NB4 (cell line): ENCODE measurements around the gene CNTN5.

Source experiments
- DNase-seq: peaks from one replicate; pipeline ENCODE4 v3.0.0; 2010; ENCODE audit warnings: low read depth
- H3K4me3 ChIP-seq: one replicate; pipeline ENCODE4 v1.5.1; 2011; ENCODE audit warnings: mild to moderate bottlenecking, low read depth, low read length, moderate library complexity
- CTCF ChIP-seq: IDR thresholded peaks from one replicate; pipeline ENCODE4 v1.5.1; 2012; ENCODE audit warnings: low read depth, low read length
- MAX ChIP-seq: IDR thresholded peaks from 2 replicates; pipeline ENCODE4 v1.6.1; 2011; ENCODE audit warnings: low read depth, low read length
- MYC ChIP-seq: IDR thresholded peaks from 2 replicates; pipeline ENCODE4 v1.6.1; 2011; ENCODE audit warnings: low read depth, low read length
- POLR2A ChIP-seq: IDR thresholded peaks from 2 replicates; pipeline ENCODE4 v1.6.1; 2011; ENCODE audit warnings: mild to moderate bottlenecking; ENCODE audit not compliant: insufficient read length; ENCODE audit errors: extremely low read depth

The CNTN5 gene

GRCh38 chr11:99593197-99593596 lies 572.4 kb downstream of the CNTN5 start:
- TF ChIP-seq MYC, result no peak
- no peak for TF ChIP-seq POLR2A
- TF ChIP-seq MAX, result no peak
- no peak for TF ChIP-seq CTCF
- DNase-seq, result no peak
- no peak overlapping the region for H3K4me3 ChIP-seq

GRCh38 chr11:99601179-99601578 lies 580.4 kb downstream of the CNTN5 start:
- DNase-seq, result no peak
- H3K4me3 ChIP-seq, result no peak overlapping the region
- no peak for TF ChIP-seq MAX
- TF ChIP-seq MYC, result no peak
- TF ChIP-seq POLR2A, result no peak
- TF ChIP-seq CTCF, result no peak

- no peak for DNase-seq
- no peak for TF ChIP-seq MAX
- no peak for TF ChIP-seq MYC
- TF ChIP-seq POLR2A, result no peak
- no peak for TF ChIP-seq CTCF
- no peak overlapping the region for H3K4me3 ChIP-seq
Measured at GRCh38 chr11:99614352-99614751, 593.6 kb downstream of the CNTN5 start.

GRCh38 chr11:99630629-99631028 lies 609.9 kb downstream of the CNTN5 start:
- no peak for DNase-seq
- no peak overlapping the region for H3K4me3 ChIP-seq
- TF ChIP-seq POLR2A (no peak), MYC (no peak), CTCF (no peak), MAX (no peak)

GRCh38 chr11:99631618-99632017 lies 610.9 kb downstream of the CNTN5 start:
- TF ChIP-seq CTCF (no peak), MAX (no peak), MYC (no peak), POLR2A (no peak)
- DNase-seq, result no peak
- no peak overlapping the region for H3K4me3 ChIP-seq

- peak; percentile 30 for DNase-seq
- H3K4me3 ChIP-seq, result no peak overlapping the region
- TF ChIP-seq MAX, result no peak
- TF ChIP-seq CTCF, result no peak
- TF ChIP-seq MYC, result no peak
- TF ChIP-seq POLR2A, result no peak
Measured at GRCh38 chr11:99632969-99633368, 612.2 kb downstream of the CNTN5 start.
